HuH-7 (cell line): ENCODE data around the gene BICRA.
"Not testable (repeated sequence)": the region's sequence is repeated elsewhere in the genome, so short reads cannot be mapped to it uniquely, and the experiment has no call there.

Source experiments
- DNase-seq: peaks from one replicate; pipeline ENCODE4 v3.0.0; 2011; ENCODE audit warnings: low spot score

Gene BICRA

DNA sequence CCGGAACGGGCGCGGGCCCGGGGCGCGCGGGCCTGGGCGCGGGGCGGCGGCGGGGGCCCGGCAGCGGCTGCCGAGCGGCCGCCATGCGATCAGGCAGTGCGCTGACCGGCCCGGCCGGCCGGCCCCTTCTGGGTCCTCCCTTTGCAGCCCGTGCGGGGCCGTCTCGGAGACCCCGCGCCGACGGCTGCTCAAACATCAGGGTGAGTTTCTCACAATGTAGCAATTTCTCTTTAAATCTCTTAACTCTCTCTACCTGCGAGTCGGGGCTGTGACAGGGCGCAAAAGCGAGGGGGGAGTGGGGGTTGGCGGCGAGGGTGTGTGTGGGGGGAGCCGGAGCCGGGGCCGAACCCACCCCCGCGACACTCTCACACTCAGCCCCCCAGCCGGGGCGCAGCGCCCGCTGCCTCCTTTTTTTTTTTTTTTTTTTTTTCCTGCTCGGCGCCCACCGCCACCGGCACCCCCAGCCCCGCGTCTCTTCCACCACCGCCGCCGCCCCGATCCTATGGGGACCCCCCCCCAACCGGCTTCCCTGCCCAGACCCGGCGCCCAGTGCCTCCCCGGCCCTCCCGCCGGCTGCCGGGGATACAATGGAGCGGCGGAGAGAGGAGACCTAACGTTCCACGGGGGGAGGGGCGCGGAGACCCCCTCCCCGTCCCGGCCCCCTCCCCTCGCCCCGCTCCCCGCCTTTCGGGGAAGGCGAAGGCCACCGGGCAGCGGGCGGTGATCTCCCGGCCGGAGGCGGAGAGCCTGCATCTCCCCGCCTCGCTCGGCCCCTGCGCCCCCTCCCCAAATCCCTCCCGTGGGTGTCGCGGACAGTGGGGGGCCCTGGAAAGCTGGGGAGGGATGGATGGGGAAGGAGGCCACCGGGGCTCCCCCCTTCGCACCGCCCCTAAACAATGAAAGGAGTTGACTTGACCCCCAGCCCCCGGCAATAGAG, at the start of gene BICRA:
BICRA (plus strand) TSS at position 166 of the 937 bp plus-strand sequence. CDS start 64,441 bp downstream, outside the sequence.
- peak; percentile 82 for DNase-seq

DNA sequence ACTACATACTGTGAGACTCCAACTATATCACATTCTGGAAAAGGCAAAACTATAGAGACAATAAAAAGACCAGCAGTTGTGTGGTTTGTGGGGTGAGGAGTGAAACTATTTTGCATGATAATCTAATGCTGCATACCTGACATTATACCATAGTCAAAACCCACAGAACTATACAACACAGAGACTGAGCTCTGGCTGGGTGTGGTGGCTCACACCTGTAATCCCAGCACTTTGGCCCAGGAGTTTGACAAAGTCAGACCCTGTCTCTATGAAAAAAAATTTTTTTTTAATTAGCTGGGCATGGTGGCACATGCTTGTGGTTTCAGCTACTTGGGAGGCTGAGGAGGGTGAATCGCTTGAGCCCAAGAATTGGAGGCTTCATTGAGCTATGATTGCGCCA, 47.9 kb upstream of the BICRA start:
- DNase-seq: no peak

DNA sequence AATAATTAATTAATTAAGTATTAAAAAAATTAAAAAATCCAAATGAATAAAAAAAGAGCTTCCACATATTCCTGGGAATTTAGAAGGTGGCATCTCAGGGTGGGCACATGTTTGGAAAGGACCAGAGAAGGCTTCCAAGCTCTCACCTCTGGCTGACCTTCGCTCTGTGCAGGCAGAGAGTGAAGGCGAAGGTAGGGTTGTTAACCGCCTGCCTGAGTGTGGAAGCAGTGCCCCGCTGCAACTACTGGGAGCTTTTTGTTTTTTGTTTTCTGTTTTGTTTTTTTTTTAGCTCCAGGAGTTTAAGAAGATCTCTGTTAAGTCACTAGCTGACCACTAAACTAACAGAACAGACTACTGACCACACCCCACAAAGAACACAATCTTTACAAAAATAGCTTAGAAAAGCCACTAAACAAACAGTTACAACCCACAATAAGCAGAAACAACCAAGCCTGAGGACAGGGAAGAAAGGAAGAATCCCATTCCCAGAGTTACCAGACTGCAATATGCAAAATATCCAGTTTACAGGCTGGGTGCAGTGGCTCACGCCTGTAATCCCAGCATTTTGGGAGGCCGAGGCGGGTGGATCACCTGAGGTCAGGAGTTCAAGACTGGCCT, 47.4 kb upstream of the BICRA start:
- peak; percentile 42 for DNase-seq

DNA sequence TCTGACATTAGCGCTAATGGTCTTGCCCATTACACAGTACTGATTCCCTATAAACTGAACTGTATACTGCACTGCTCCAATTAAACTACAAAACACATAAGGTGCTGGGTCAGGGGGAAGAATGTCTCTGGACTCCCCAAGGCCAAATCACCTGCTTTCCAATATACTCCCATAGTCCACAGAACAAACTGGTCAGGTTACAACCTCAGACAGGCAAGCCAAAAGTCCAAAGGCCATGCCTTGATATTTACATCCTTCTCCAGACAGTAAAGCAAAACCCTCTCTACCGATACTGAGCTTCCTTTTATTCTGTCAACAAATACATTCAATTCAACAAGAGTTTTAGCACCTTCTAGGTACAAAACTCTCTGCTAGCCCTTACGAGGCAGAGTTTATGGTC, 44.9 kb upstream of the BICRA start:
- DNase-seq: peak; percentile 67

DNA sequence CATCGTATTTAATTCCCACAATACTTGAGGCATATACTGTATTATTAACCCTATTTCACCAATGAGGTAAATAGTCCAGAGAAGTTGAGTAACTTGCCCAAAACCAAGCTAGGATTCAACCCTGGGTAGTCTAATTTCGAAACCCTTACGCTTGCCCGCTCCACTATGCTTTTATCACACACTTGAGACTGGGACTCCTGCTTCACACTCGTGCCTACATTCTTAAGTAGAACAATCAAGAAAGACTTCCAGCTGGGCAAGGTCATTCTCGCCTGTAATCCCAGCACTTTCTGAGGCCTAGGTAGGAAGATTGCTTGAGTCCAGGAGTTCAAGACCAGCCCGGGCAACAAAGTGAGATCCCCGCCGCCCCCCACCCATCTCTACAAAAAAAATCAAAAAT, 39.6 kb upstream of the BICRA start:
- no peak for DNase-seq

DNA sequence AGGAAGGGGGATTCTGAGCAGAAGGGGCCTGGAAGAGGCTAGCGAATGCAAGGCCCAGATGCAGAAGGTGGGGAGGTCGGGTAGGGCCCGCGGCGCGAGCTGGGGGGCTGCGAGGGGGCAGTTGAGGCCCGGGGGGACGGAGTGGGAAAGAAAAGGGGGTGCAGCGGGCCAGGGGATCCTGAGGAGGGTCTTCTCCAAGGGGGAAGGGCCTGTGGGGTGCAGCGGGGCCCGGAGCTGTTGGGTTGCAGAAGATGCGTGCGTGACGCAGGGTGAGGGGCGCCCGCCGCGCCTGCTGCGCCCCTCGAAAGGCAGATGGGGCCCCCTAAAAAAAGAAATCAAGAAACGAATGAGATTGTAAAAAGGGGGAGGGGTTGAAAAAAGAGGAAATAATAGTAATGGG, 36.3 kb upstream of the BICRA start:
- DNase-seq: no peak

DNA sequence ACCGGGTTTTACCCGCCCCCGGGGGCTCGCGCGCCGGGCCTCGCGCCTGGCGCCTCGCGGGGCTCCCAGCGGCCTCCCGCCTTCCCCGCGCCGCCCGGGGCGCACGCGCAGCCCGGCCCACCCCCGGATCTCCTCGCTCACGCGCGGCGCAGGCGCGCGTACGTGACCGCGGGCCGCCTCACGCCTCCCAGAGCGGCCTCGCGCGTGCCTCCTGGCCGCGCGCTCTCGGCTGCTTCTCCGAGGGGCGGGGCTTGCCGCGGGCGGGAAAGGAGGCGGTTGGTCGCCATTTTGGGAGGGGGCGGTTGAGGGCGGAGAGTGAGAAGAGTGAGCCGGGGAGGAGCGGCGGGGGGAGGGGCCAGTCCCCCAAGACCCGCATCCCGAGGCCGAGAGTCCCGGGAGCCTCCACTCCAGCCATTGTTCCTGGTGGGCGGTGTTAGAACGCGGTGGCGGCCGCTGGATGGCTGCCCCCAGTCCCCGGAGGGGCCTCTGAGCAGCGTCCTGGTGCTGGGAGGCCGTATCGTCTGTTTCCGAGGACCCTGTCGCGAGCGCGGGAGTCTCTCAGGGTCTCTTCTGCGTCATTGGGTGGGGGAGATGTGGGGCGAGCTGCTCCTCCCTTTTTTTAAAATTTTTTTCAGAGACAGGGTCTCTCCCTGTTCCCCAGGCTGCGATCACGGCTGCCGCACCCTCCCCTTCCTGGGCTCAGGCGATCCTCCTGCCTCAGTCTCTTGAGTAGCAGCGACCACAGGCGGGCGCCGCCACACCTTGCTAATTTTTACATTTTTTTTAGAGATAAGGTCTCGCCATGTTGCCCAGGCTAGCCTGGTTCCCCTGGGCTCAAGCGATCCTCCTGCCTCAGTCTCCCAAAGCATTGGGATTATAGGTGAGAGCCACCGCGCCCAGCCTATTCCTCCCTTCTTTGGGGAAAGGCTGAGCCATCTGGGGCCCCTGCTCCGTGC, 35.6 kb upstream of the BICRA start, which contains the start of gene ZNF541:
ZNF541 (minus strand) TSS at position 78 of the 956 bp plus-strand sequence. CDS start 17,292 bp downstream, outside the sequence.
- no peak for DNase-seq

DNA sequence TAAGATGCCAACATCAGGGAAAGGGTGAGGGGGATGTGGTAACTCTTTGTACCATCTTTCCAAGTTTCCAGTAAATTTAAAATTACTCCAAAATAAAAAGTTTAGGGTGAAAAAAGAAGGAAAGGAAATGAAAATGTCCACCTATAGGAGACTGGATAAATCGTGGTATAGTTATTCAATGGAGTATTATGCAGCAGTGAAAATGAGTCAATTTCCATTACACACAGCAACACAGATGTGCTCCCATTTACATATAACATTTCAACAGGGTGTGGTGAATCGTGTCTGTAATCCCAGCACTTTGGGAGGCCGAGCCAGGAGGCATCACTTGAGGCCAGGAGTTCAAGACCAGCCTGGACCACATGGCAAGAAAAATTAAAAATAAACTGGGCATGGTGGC, 28.5 kb upstream of the BICRA start:
- DNase-seq: no peak

DNA sequence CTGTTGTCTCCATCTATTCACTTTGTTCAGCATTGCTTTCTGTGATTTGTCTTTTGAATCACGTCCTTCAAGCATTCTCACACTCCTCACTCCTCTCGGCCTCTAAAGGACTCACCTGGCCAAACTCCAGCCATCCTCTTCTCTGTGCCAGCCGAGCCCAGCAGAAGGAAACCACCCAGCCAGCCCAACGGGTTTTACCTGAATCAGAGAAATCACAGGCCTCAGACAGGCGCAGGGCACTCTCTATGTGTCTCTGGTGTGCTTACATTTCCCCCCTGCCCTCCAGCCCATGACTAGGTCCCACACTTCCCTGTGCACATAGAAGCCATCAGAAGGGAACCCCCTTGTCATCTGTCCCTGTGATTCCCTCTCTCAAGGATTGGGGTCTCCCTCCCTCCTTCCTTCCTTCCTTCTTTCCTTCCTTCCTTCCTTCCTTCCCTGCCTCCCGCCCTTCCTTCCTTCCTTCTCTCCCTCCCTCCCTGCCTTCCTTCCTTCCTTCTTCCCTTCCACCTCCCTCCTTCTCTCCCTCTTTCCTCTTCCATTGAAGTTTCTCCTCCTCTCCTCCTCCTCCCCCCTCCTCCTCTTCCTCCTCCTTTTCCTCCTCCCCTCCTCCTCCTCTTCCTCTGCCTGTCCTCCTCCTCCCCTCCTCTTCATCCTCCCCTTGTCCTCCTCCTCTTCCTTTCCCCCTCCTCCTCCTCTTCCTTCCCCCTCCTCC, 27.2 kb upstream of the BICRA start:
- DNase-seq: no peak

DNA sequence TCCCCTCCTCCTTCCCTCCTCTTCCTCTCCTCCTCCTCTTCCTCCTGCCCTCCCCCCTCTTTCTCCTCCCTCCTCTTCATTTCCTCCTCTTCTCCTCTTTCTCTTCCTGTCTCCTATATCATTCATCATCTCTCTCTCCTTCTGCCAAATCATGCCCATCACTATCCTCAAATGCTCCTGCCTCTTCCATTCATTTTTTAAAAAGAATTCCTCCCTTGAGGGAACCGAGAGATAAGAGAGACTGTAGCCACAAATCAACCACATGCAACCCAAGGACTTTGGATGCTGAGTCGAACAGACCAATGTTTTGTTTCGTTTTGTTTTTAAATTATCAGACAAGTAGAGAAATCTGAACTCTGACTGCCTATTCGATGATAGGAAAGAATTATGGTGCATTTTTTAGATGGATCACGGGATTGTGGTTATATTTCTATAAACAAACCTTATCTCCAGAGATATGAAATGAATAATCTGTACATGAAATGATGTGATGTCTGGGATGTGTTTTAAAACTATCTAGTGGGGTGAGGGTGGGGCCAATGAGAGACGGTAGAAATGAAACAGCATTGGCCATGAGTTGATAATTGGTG, 26.5 kb upstream of the BICRA start:
- no peak for DNase-seq

DNA sequence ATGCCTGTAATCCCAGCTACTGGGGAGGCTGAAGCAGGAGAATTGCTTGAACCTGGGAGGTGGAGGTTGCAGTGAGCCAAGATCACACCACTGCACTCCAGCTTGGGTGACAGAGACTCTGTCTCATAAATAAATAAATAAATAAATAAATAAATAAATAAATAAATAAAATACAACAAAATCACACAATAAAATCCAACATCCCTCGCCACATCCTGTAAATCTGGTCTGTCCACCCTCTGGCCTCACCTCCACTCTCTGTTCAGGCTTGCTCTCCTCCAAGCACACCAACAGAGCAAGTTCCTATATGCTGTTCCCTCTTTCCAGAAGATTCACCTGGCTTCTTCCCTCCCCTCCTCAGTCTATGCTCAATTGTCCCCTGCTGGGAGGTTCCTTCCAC, 25.8 kb upstream of the BICRA start:
- not testable (repeated sequence) for DNase-seq

DNA sequence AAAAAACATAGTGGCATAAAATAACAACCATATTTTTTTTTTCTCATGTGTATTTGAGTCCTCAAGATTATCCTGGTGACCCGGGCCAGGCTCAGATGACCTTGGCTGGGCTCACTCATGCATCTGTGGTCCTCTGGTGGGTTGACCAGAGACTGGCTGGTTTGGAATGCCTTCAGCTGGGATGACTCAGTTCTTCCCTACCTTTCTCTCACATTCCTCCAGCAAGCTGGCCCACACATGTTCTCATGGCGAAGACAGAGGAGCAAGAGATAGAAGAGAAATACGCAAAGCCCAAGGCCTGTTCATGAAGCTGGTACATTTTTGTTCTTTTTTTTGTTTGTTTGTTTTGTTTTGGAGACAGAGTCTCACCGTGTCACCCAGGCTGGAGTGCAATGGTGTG, 21.6 kb upstream of the BICRA start:
- no peak for DNase-seq

DNA sequence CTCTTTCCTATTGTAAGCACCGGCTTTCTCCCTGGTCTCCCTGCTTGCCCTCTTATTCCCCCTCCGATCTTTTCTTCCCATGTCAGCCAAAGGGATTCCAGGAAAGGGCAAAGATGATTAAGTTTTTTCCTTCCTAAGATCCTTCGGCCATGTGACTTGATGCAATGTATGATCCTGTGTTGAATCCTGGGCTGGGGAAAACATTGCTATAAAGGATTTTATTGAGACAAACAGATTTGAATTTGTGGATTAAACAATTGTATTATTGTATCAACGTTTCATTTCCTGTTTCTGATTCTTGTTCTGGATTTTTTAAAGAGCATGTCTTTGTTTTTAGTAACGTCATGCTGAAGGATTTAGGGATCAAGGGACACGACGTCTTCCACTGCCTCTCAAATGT, 19.1 kb upstream of the BICRA start:
- no peak for DNase-seq

DNA sequence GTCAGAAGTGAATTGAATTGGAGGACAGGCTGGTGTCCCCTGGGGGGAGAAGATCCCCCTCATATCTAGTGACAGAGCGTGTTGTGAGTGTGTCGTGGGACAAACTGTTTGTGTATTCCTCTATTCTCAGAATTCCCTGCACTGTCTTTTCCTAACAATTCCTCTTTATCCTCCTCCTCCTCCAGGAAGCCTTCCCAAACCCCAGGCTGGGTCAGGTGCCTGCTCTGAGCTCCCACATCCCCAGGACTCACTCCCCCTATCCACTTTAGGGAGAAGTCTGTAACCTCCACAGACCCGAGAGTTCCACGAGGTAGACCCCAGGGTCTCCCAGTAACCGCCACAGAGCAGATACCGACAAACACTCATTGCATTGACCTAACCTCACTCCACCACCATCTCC, 15.1 kb upstream of the BICRA start:
- no peak for DNase-seq

DNA sequence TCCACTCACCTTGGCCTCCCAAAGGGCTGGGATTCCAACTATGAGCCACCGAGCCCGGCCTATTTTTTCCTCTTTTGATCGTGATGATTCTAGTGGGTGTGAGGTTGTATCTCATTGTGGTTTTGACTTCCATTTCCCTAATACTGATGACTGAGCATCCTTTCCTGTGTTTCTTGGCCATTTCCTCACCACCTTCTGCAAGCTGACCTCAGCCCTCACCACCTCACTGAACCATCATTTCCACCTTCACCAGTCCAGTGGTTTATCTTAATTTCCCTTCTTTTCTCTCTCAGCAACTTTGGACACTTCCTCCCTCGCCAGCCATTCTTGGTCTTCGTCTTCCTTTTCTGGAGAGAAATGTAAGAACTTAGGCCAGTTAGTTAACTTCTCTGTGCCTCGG, 13.0 kb upstream of the BICRA start:
- DNase-seq: no peak

DNA sequence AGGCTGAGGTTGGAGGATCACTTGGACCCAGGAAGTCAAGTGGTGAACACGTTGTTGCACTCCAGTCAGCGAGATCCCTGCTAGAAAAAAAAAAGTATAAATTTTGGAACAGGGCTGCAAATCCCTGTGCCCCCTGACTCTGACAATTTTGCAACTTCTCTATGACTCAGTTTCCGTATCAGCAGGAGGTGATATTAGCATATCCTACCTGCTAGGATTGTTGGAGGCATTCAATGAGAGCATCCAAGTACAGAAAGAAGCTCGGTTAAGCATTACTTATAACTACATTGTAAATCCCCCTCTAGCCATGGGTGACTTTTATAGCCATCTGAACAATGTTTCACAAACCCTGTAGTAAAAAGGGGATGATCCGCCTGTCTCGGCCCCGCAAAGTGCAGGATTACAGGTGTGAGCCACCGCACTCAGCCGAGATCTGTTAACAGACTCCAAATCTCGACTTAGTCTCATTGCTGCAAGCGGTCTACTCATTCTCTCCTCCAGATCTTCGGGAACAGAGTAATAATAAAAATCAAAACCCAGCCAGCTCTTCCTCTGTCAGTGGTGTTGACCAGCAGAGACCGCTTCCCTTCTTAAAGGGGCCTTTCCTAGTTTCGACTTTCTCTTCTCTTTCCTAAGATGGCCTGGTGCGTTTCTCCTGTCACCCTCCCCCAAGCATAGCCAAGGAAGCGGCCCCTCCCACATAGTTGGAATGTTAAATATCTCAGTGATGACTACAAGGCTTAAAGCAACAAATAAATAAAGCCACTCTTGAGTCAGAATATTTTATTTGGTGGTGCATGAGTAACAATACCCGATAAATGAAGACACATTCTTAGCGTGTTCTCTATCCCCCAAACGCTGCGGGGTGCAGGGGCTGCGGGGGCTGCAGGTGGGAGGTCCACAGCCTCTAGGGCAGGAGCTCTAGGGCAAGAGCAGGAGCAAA, 10.3 kb upstream of the BICRA start:
- no peak for DNase-seq

DNA sequence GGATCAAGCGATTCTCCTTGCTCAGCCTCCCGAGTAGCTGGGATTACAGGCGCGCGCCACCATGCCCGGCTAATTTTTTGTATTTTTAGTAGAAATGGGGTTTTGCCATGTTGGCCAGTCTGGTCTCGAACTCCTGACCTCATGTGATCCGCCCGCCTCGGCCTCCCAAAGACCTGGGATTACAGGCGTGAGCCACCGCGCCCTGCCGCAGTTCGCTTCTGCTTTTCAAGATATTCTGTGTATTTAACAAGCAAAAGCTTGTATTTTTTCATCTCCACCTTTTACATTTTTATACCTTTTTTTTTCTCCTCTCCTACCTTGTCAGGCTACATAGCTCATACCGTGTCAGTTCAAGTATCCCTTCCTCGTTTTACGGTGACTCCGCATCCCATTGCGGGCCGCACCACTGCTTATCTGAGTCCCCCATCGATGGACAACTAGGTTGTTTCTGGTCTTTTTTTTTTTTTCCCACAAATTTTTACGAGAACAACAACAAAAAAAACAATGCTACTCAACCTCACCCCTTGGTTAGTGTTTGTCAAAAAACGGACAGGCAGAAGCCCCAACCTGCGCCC, 9.2 kb upstream of the BICRA start:
- not testable (repeated sequence) for DNase-seq

DNA sequence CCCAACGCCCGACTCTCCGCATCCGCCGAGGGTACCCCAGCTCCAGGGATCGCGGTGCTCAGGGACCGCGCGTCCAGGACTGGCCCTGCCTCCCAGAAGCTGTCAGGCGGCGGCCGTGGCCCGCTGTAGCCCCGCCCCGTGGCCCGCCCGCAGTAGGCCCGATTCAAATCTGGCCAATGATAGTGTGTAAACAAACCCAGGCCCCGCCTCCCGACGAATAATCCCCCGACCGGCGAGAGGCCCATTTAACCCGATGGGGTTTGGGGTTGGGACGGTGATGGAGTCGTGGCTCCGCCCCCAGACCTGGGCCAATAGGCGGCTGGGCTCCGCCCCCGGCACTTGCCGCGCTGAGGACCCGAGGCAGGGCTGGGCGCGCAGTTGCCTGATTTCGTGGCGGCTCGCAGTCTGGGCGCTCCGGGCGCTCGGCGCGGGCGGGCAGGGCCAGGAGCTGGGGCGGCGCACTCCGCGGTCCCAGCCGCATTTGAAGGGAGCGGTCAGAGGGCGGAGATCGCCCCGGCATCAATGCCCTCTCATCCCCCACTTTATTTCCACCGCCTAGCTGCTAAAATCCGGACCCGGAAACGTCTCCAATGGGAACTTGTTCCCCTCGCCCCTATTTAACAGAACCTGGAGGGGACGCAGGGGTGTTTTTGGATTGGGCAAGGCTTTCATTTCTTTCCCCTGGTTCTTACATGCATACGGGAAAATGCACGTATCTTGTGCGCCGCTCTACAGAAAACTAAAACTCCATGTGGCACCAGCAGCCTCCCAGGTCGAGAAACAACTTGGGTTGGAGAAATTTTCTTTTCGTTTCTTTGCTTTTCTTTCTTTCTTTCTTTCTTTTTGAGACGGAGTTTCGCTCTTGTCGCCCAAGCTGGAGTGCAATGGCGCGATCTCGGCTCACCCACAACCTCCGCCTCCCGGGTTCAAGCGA, 8.4 kb upstream of the BICRA start:
- DNase-seq: peak; percentile 98
